Activated CD4-positive, alpha-beta T cell treated with anti-CD3 and anti-CD28 coated beads, Interleukin-2, amount 10 ng/mL, durations not matched to agents 24 days and 14 days (primary cell): Measurements from ENCODE around the gene SIX2. TPM values are rescaled to one million over a fixed set of nuclear protein-coding genes. Genes with fewer than 3 reads are reported as not detected.

Experiments used
- DNase-seq: peaks from one replicate; pipeline ENCODE4 v3.0.0; 2022
- H3K27ac Mint-ChIP-seq: one replicate; pipeline ENCODE4 v1.8.0; 2022; ENCODE audit warnings: mild to moderate bottlenecking, mixed read lengths
- H3K27me3 Mint-ChIP-seq: one replicate; pipeline ENCODE4 v1.8.0; 2022; ENCODE audit warnings: mixed read lengths
- H3K36me3 Mint-ChIP-seq: one replicate; pipeline ENCODE4 v1.8.0; 2022; ENCODE audit warnings: low read depth, mild to moderate bottlenecking, mixed read lengths
- H3K4me1 Mint-ChIP-seq: one replicate; pipeline ENCODE4 v1.8.0; 2021; ENCODE audit warnings: mixed read lengths
- H3K4me3 Mint-ChIP-seq: one replicate; pipeline ENCODE4 v1.8.0; 2022; ENCODE audit warnings: mild to moderate bottlenecking, moderate library complexity, mixed read lengths
- H3K9me3 Mint-ChIP-seq: one replicate; pipeline ENCODE4 v1.8.0; 2021; ENCODE audit warnings: mixed read lengths
- intact Hi-C: fragments of 100-400 bp; cut with micrococcal nuclease; formaldehyde crosslinking; loops from one replicate; pipeline ENCODE4 v1.15.1; 2023
- total RNA-seq: library from RNA; stranded (reverse); gene quantifications from 2 replicates; pipeline ENCODE4 v1.2.3, GENCODE V29; 2022

Gene SIX2
- total RNA-seq, 1 donor from 2014 or later, result not detected

GRCh38 chr2:44975571-44976450, 33.4 kb downstream of the SIX2 start:
- Mint-ChIP-seq H3K36me3 (no peaks in the 10 kb centered on the region), H3K4me3 (peak overlapping the region; percentile 38), H3K27ac (no peak overlapping the region), H3K27me3 (peaks cover 7% of the 10 kb centered on the region), H3K4me1 (no peaks in the 10 kb centered on the region), H3K9me3 (no peaks in the 10 kb centered on the region)
- peak; percentile 58 for DNase-seq
- intact Hi-C loops, result no loop called here

DNA sequence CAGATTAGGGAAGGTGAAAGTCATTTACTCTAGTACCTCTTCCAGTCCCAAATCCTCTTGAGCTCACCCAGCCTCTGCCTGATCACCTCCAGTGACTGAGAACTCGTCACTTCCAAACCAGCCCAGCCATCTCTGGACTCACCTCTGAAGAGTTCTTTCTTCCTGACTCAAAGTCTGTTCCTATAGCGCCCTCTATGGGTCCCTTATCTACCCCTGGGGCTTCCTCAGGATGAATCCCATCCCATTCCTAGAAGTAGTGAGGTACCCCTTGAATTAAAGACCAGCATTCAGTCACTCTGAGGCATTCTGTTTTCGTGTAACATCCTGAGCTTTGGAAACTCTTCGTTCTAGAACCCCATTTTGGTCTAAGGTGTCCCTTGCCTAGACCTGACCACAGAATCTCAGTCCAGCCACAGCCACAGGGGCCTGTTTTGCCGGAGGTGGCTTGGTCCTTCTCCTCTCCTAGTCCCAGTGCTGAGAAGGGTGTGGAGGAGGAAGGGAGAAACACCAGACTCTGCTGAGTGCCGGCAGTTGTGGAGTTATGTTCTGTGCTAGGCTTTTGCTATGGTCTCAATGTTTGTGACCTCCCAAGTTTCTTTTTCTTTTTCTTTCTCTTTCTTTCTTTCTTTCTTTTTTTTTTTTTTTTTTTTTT, 35.1 kb downstream of the SIX2 start:
- Mint-ChIP-seq H3K9me3 (no peaks in the 10 kb centered on the region), H3K4me3 (no peak overlapping the region), H3K27ac (no peak overlapping the region), H3K4me1 (no peaks in the 10 kb centered on the region), H3K36me3 (no peaks in the 10 kb centered on the region), H3K27me3 (peaks cover 5% of the 10 kb centered on the region)
- peak; percentile 58 for DNase-seq
- intact Hi-C loops, result no loop called here

DNA sequence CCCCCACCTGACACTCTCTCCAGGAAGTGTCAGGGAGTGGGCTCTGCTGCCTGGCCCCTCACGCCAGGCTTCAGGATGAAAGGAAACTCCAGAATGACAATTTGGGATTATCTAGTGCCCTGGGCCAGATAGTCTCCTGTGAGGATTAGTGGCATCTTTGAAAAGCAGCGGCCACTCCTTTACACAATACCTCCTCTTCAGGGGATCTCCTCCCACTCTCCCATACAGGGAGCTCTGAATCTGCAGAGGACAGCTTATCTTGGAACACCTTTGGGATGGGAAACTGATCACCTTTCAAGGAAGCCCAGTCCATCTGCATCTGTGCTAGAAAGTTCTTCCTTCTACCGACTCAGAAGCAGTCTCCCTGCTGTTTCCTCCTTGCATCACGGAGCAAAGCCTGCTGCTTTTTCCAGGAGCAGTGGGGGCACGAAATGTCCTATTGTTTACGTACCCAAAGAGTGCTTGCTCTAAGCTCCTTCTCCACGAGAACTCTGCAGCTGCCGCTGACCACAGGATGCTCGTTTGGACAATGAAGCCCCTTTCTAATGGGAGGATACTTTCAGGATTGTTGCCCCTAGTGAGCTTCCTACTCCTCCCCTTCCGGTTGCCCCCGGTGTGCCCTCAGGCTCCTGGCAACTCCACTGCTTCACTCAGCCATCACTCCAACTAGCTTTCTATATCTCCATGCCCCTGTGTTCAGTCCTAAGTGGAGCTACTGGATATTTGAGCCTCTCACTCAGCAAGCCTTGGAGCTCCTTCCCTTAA, 36.3 kb downstream of the SIX2 start:
- H3K36me3 Mint-ChIP-seq, result no peaks in the 10 kb centered on the region

DNA sequence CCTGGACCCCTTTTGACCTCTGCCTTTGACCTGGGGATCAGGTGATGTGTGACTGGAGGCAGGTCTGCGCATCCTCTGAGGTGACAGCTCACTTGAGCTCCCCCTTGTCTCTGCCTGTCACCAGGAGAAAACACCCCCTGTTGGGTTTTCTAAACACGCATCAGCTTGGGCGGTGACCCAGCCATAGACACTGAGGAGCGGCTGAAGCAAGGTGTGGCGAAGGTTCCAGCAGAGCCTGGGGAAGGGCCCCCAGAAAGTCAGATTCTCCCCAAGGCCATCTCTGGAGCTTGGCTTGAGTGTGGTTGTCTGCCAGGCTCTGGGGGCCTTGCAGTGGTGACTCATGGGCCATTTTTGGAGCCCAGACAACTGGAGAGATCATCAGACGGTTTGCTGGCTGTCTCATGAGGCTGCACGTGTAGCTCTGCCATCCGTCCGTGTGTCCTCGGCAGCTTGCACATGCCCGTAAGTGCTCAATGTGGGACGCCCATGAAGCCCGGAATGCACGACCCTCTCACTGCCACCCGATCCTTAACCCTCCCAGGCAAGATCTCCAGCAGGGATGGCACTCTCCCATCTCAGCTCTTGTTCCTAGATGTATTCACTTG, 38.3 kb downstream of the SIX2 start:
- no peaks in the 10 kb centered on the region for H3K9me3 Mint-ChIP-seq
- no peak overlapping the region for H3K4me3 Mint-ChIP-seq
- H3K27ac Mint-ChIP-seq, result no peak overlapping the region
- intact Hi-C loops, result no loop called here
- no peak for DNase-seq
- peaks cover 2% of the 10 kb centered on the region for H3K27me3 Mint-ChIP-seq
- no peaks in the 10 kb centered on the region for H3K36me3 Mint-ChIP-seq
- no peaks in the 10 kb centered on the region for H3K4me1 Mint-ChIP-seq

More for the DNA sequence above, 36.3 kb downstream of the SIX2 start:
- Mint-ChIP-seq H3K27ac (no peak overlapping the region), H3K4me1 (no peaks in the 10 kb centered on the region), H3K27me3 (peaks cover 3% of the 10 kb centered on the region), H3K4me3 (no peak overlapping the region), H3K9me3 (no peaks in the 10 kb centered on the region)
- no peak for DNase-seq
- intact Hi-C loops, result no loop called here

- Mint-ChIP-seq H3K9me3 (no peaks in the 10 kb centered on the region), H3K27ac (no peak overlapping the region), H3K4me1 (no peaks in the 10 kb centered on the region), H3K4me3 (no peak overlapping the region), H3K36me3 (no peaks in the 10 kb centered on the region), H3K27me3 (peaks cover 2% of the 10 kb centered on the region)
- DNase-seq, result no peak
- intact Hi-C loops, result no loop called here
These were observed 39.3 kb downstream of the SIX2 start for GRCh38 chr2:44969936-44970335.

- H3K4me3 Mint-ChIP-seq, result no peak overlapping the region
- H3K36me3 Mint-ChIP-seq, result no peaks in the 10 kb centered on the region
- peaks cover 9% of the 10 kb centered on the region for H3K27me3 Mint-ChIP-seq
- intact Hi-C loops, result no loop called here
- no peak overlapping the region for H3K27ac Mint-ChIP-seq
- H3K4me1 Mint-ChIP-seq, result no peaks in the 10 kb centered on the region
- no peaks in the 10 kb centered on the region for H3K9me3 Mint-ChIP-seq
- no peak for DNase-seq
These were observed 41.4 kb downstream of the SIX2 start for GRCh38 chr2:44967727-44968432.

DNA sequence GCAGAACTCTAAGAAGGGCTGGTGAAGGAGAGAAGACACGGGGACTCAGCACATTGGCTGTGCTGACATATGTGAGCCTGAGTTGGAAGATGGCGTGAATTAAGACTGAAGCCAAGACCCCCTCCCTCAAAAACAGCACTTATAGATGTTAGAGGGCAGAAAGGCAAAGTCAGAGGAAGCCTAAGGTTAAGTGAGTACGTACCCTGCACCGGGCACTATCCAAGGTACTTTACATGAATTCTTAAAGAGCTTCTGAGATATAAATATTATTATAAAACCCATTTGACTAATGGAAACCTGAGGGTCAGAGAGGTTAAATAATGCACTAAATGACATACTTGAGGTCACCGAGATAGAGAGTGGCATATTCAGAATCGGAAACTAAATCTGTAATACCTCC, 42.2 kb downstream of the SIX2 start:
- Mint-ChIP-seq H3K4me3 (no peak overlapping the region), H3K27me3 (peaks cover 15% of the 10 kb centered on the region), H3K9me3 (no peaks in the 10 kb centered on the region), H3K36me3 (no peaks in the 10 kb centered on the region), H3K4me1 (no peaks in the 10 kb centered on the region), H3K27ac (no peak overlapping the region)
- intact Hi-C loops, result no loop called here
- DNase-seq, result no peak

DNA sequence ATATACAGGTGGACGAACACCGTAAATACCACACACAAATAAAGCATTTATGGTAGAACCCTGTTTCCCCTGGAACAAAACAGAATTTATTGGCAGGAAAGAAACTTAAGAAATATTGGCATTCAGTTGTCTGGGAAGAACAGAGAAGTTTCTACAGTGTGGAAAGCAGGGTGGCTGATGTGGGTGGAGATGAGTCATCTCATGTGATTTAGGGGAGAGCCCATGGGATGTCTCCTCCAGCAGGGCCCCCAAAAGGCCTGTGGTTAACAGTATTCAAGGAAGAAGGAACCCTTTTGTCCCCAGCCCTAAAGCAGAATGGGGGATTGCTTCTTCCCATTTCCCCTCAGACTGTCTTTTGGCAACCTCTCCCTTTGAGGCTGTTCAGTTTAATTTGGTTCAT, 43.6 kb downstream of the SIX2 start:
- H3K36me3 Mint-ChIP-seq, result no peaks in the 10 kb centered on the region
- DNase-seq, result no peak
- no peak overlapping the region for H3K4me3 Mint-ChIP-seq
- no peaks in the 10 kb centered on the region for H3K9me3 Mint-ChIP-seq
- H3K27me3 Mint-ChIP-seq, result peaks cover 15% of the 10 kb centered on the region
- no peak overlapping the region for H3K27ac Mint-ChIP-seq
- no peaks in the 10 kb centered on the region for H3K4me1 Mint-ChIP-seq
- intact Hi-C loops, result no loop called here

- intact Hi-C loops, result no loop called here
- H3K27me3 Mint-ChIP-seq, result peaks cover 18% of the 10 kb centered on the region
- H3K27ac Mint-ChIP-seq, result no peak overlapping the region
- no peaks in the 10 kb centered on the region for H3K4me1 Mint-ChIP-seq
- no peaks in the 10 kb centered on the region for H3K36me3 Mint-ChIP-seq
- DNase-seq, result no peak
- no peaks in the 10 kb centered on the region for H3K9me3 Mint-ChIP-seq
- no peak overlapping the region for H3K4me3 Mint-ChIP-seq
These were observed 44.5 kb downstream of the SIX2 start for GRCh38 chr2:44964752-44965236.

- Mint-ChIP-seq H3K9me3 (no peaks in the 10 kb centered on the region), H3K36me3 (no peaks in the 10 kb centered on the region), H3K4me1 (no peaks in the 10 kb centered on the region), H3K27ac (no peak overlapping the region), H3K27me3 (peaks cover 25% of the 10 kb centered on the region), H3K4me3 (no peak overlapping the region)
- intact Hi-C loops, result no loop called here
- no peak for DNase-seq
These were observed 47.0 kb downstream of the SIX2 start for GRCh38 chr2:44962176-44962695.

GRCh38 chr2:44960871-44961270, 48.4 kb downstream of the SIX2 start:
- intact Hi-C loops, result no loop called here
- peaks cover 38% of the 10 kb centered on the region for H3K27me3 Mint-ChIP-seq
- no peaks in the 10 kb centered on the region for H3K9me3 Mint-ChIP-seq

DNA sequence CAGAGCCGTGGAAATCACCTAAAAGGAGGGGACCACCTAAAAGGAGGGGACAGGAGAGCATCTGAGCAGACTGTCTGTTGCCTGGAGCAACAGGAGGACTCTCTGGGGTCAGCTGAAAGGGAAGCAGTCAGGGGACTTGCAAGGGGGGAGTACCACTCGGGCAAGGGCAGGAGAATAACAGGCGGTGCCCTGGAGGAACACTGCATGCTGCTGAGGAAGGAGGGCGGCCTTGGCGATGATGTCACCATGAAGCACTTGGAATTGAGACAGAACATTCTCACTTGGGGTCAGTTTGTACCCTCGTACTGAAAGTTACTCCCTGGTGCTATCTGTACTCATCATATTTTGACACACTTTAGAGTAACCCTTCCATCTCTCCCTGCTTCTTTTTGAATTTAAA, 49.4 kb downstream of the SIX2 start:
- H3K27me3 Mint-ChIP-seq, result peaks cover 46% of the 10 kb centered on the region
- H3K36me3 Mint-ChIP-seq, result no peaks in the 10 kb centered on the region
- intact Hi-C loops, result loop anchor here (5.0 kb wide), 3 partner anchors 398 to 873 kb away; no protein-coding TSS in a partner anchor
- H3K4me1 Mint-ChIP-seq, result peaks cover 5% of the 10 kb centered on the region
- no peak overlapping the region for H3K27ac Mint-ChIP-seq
- no peak for DNase-seq
- no peak overlapping the region for H3K4me3 Mint-ChIP-seq
- no peaks in the 10 kb centered on the region for H3K9me3 Mint-ChIP-seq

More at GRCh38 chr2:44960871-44961270, 48.4 kb downstream of the SIX2 start:
- Mint-ChIP-seq H3K4me1 (peaks cover 1% of the 10 kb centered on the region), H3K4me3 (no peak overlapping the region), H3K36me3 (no peaks in the 10 kb centered on the region), H3K27ac (no peak overlapping the region)
- DNase-seq, result no peak
